ENCODE results near the gene PDZD8. TPM values are rescaled to one million over a fixed set of nuclear protein-coding genes. Genes with fewer than 3 reads are reported as not detected.
A peak's percentile ranks its signal among the peaks of the same experiment; 100 is the strongest.

Gene PDZD8
- total RNA-seq, 2 experiments from 2014 or later, result 10.5 to 26.4 TPM

DNA sequence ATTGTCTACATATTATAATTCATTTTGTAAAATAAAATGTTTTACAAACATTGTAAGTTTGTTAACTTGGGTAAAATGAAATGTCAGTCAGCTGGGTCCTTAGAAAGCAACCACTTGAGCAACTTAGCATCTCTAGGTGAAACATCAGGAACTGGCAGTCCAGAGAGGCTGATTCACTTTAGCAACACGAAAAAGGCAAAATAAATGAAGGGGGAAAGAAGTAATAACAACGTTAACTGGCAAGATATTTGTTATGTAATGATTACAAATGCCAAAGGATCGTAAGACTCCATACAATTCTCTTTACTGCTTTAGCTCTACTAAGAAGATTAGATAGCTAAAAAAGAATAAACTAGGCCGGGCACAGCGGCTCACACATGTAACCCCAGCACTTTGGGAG lies 5.0 kb downstream of the PDZD8 start:
- BruUV-seq (replicated peaks), result no TSS peak
- Histone ChIP-seq H3K79me2 (ENCODE audit: insufficient read depth, low read depth, low read length) (peaks cover 95% of the 10 kb centered on the region), H3K9me2 (ENCODE audit: insufficient read depth, low read length) (no peaks in the 10 kb centered on the region), H3K27ac (ENCODE audit: low read depth, low read length, poor library complexity, severe bottlenecking) (no peak overlapping the region), H2AFZ (ENCODE audit: low read length) (no peak overlapping the region), H3K4me3 (ENCODE audit: low read depth, low read length, poor library complexity, severe bottlenecking) (no peak overlapping the region), H3K36me3 (ENCODE audit: insufficient read depth, low read length) (peaks cover 8% of the 10 kb centered on the region; the same call in 1 of the 2 replicates), H3K4me2 (ENCODE audit: low read length) (peak overlapping the region; percentile 2; the same call in 1 of the 2 replicates), H3K9me3 (ENCODE audit: low read length) (no peaks in the 10 kb centered on the region), H4K20me1 (ENCODE audit: insufficient read depth, low read length) (peaks cover 47% of the 10 kb centered on the region), H3K4me1 (ENCODE audit: insufficient read depth, low read length, poor library complexity, severe bottlenecking) (peaks cover 24% of the 10 kb centered on the region)
- TF ChIP-seq EZH2phosphoT487 (IDR thresholded peaks at IDR 0.05; ENCODE audit: borderline replicate concordance, low read depth, low read length), result no peak
- TF ChIP-seq, protein P1, sequence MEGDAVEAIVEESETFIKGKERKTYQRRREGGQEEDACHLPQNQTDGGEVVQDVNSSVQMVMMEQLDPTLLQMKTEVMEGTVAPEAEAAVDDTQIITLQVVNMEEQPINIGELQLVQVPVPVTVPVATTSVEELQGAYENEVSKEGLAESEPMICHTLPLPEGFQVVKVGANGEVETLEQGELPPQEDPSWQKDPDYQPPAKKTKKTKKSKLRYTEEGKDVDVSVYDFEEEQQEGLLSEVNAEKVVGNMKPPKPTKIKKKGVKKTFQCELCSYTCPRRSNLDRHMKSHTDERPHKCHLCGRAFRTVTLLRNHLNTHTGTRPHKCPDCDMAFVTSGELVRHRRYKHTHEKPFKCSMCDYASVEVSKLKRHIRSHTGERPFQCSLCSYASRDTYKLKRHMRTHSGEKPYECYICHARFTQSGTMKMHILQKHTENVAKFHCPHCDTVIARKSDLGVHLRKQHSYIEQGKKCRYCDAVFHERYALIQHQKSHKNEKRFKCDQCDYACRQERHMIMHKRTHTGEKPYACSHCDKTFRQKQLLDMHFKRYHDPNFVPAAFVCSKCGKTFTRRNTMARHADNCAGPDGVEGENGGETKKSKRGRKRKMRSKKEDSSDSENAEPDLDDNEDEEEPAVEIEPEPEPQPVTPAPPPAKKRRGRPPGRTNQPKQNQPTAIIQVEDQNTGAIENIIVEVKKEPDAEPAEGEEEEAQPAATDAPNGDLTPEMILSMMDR (conservative IDR thresholded peaks at IDR 0.05; ENCODE audit: low read length), result no peak
- ChIA-PET CTCF (ENCODE audit: unreplicated experiment) (interaction anchor here (0.5 kb wide), 1 partner anchor 46 kb away, joined by 3 read pairs; no protein-coding TSS in a partner anchor), POLR2A (interaction anchor here (0.7 to 0.8 kb wide), 2 partner anchors 16 to 164 kb away, joined by 3 read pairs; no protein-coding TSS in a partner anchor)
- intact Hi-C loops (cut with micrococcal nuclease; ENCODE audit: unreplicated experiment), result no loop called here
- DNase-seq (ENCODE audit: low spot score), result no peak

DNA sequence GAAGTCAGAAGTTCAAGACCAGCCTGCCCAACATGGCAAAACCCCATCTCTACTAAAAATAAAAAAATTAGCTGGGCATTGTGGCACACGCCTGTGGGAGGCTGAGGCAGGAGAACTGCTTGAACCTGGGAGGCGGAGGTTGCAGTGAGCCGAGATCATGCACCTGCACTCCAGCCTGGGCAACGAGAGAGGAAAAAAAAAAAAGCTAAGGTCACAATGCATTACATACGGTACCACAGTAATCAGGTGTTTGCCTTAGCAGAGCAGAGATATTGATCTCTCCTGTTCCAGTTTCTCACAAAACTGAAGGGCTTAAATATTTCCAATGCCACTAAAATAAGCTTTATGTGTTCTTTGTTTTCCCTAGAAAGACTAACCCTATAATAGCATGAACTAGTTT lies 7.5 kb downstream of the PDZD8 start:
- Histone ChIP-seq H3K36me3 (ENCODE audit: insufficient read depth, low read length) (peaks cover 8% of the 10 kb centered on the region; the same call in 1 of the 2 replicates), H3K9me2 (ENCODE audit: insufficient read depth, low read length) (no peaks in the 10 kb centered on the region), H4K20me1 (ENCODE audit: insufficient read depth, low read length) (peaks cover 42% of the 10 kb centered on the region), H3K4me1 (ENCODE audit: insufficient read depth, low read length, poor library complexity, severe bottlenecking) (peaks cover 28% of the 10 kb centered on the region), H3K79me2 (ENCODE audit: insufficient read depth, low read depth, low read length) (peaks cover 98% of the 10 kb centered on the region), H3K27ac (ENCODE audit: low read depth, low read length, poor library complexity, severe bottlenecking) (no peak overlapping the region), H2AFZ (ENCODE audit: low read length) (no peak overlapping the region), H3K4me3 (ENCODE audit: low read depth, low read length, poor library complexity, severe bottlenecking) (no peak overlapping the region), H3K4me2 (ENCODE audit: low read length) (no peak overlapping the region), H3K9me3 (ENCODE audit: low read length) (no peaks in the 10 kb centered on the region)
- no peak for DNase-seq (ENCODE audit: low spot score)
- no TSS peak for BruUV-seq (replicated peaks)
- CTCF ChIA-PET (ENCODE audit: unreplicated experiment), result no interaction called here
- intact Hi-C loops (cut with micrococcal nuclease; ENCODE audit: unreplicated experiment), result no loop called here
- TF ChIP-seq, protein P1 (conservative IDR thresholded peaks at IDR 0.05; ENCODE audit: low read length), result no peak
- TF ChIP-seq EZH2phosphoT487 (IDR thresholded peaks at IDR 0.05; ENCODE audit: borderline replicate concordance, low read depth, low read length), result no peak
- POLR2A ChIA-PET, result interaction anchor here (0.5 to 0.8 kb wide), 3 partner anchors 15 to 674 kb away, joined by 3 to 4 read pairs (median 3); no protein-coding TSS in a partner anchor

DNA sequence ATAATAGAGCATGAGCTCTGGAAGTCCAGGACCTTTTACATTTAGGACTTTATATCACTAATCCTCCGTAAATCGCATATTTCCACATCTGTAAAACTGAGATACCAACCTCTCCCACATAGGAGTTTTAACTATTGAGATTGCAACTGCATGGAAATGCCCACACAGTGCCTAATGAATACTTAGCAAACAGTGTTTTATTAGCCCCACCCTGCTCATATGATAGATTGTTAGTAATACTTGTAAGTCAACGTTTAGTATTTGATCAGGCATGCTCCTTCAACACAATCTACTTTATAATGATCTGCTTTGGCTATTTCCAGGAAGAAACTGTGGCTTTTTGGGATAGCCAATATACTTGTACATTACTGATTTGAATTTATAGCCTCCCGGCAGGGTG lies 8.5 kb downstream of the PDZD8 start:
- ChIA-PET CTCF (ENCODE audit: unreplicated experiment) (no interaction called here), POLR2A (no interaction called here)
- no peaks in the 10 kb centered on the region for H3K9me2 ChIP-seq (ENCODE audit: insufficient read depth, low read length)
- H2AFZ ChIP-seq (ENCODE audit: low read length), result no peak overlapping the region
- intact Hi-C loops (cut with micrococcal nuclease; ENCODE audit: unreplicated experiment), result no loop called here
- no peaks in the 10 kb centered on the region for H3K9me3 ChIP-seq (ENCODE audit: low read length)
- DNase-seq (ENCODE audit: low spot score), result no peak
- H4K20me1 ChIP-seq (ENCODE audit: insufficient read depth, low read length), result peaks cover 37% of the 10 kb centered on the region
- TF ChIP-seq, protein P1 (conservative IDR thresholded peaks at IDR 0.05; ENCODE audit: low read length), result no peak
- TF ChIP-seq EZH2phosphoT487 (IDR thresholded peaks at IDR 0.05; ENCODE audit: borderline replicate concordance, low read depth, low read length), result no peak
- peaks cover 98% of the 10 kb centered on the region for H3K79me2 ChIP-seq (ENCODE audit: insufficient read depth, low read depth, low read length)
- H3K4me2 ChIP-seq (ENCODE audit: low read length), result no peak overlapping the region
- peaks cover 18% of the 10 kb centered on the region for H3K4me1 ChIP-seq (ENCODE audit: insufficient read depth, low read length, poor library complexity, severe bottlenecking)
- H3K27ac ChIP-seq (ENCODE audit: low read depth, low read length, poor library complexity, severe bottlenecking), result no peak overlapping the region
- BruUV-seq (replicated peaks), result no TSS peak
- peaks cover 3% of the 10 kb centered on the region; the same call in 1 of the 2 replicates for H3K36me3 ChIP-seq (ENCODE audit: insufficient read depth, low read length)
- H3K4me3 ChIP-seq (ENCODE audit: low read depth, low read length, poor library complexity, severe bottlenecking), result no peak overlapping the region

All from OCI-LY7 (cell line).